IMR-90 (cell line): ENCODE measurements around the gene CACNA1G. TPM values are rescaled to one million over a fixed set of nuclear protein-coding genes. Genes with fewer than 3 reads are reported as not detected.
A peak's percentile ranks its signal among the peaks of the same experiment; 100 is the strongest.

Experiments
- ATAC-seq: fragments of 200-7000 bp; cut with Tn5 transposase; 2 replicates; pipeline ENCODE4 v1.9.1; 2020; ENCODE audit warnings: low read depth, mild to moderate bottlenecking, moderate library complexity
- BruUV-seq: library from RNA; stranded (reverse); fragments of 400-500 nt; replicated peaks from 2 replicates; lab custom pipeline; 2021; lab: Mats Ljungman, UMichigan
- CTCF ChIA-PET: fragments of 300-600 bp; formaldehyde crosslinking; extraction: SDS; loops from one replicate; lab custom pipeline; 2021; ENCODE audit warnings: antibody characterized with exemption; lab: Yijun Ruan, JAX
- POLR2A ChIA-PET: fragments of 300-600 bp; sonication (Branson Sonifier 250); formaldehyde crosslinking; loops from one replicate; lab custom pipeline; 2022; ENCODE audit warnings: antibody characterized with exemption; ENCODE audit not compliant: unreplicated experiment; lab: Charles Lee
- DNase-seq: peaks from one replicate; pipeline ENCODE4 v3.0.0; 2013
- H2AFZ ChIP-seq: replicated peaks from 2 replicates; pipeline ENCODE3; 2013; ENCODE audit warnings: low read length, mild to moderate bottlenecking; ENCODE audit not compliant: poor library complexity
- H2AK5ac ChIP-seq: 2 replicates; pipeline ENCODE4 v1.6.1; 2013; ENCODE audit warnings: low read depth, low read length, inconsistent platforms
- H2AK9ac ChIP-seq: replicated peaks from 2 replicates; pipeline ENCODE3; 2013; ENCODE audit warnings: mild to moderate bottlenecking, low read depth, low read length, moderate library complexity; ENCODE audit not compliant: poor library complexity
- H2BK120ac ChIP-seq: 2 replicates; pipeline ENCODE4 v1.6.1; 2013; ENCODE audit warnings: low read depth, low read length, inconsistent platforms
- H2BK15ac ChIP-seq: 3 replicates; pipeline ENCODE4 v1.6.1; 2013; ENCODE audit warnings: low read depth, low read length, inconsistent platforms
- H2BK20ac ChIP-seq: 2 replicates; pipeline ENCODE4 v1.6.1; 2013; ENCODE audit warnings: low read depth, mild to moderate bottlenecking, inconsistent platforms, low read length, moderate library complexity
- H2BK5ac ChIP-seq: 2 replicates; pipeline ENCODE4 v1.6.1; 2013; ENCODE audit warnings: mild to moderate bottlenecking, low read depth, low read length, inconsistent platforms; ENCODE audit not compliant: poor library complexity, severe bottlenecking
- H3K14ac ChIP-seq: replicated peaks from 2 replicates; pipeline ENCODE4 v1.6.1; 2013; ENCODE audit warnings: low read depth, low read length, inconsistent platforms
- H3K18ac ChIP-seq: 2 replicates; pipeline ENCODE4 v1.6.1; 2013; ENCODE audit warnings: low read depth, low read length, control low read depth
- H3K23ac ChIP-seq: 2 replicates; pipeline ENCODE4 v1.6.1; 2013; ENCODE audit warnings: low read depth, low read length, inconsistent platforms
- H3K27ac ChIP-seq: 2 replicates; pipeline ENCODE4 v1.5.1; 2013; ENCODE audit warnings: mild to moderate bottlenecking, control low read depth, low read length; ENCODE audit not compliant: insufficient read depth
- H3K27me3 ChIP-seq: 2 replicates; pipeline ENCODE4 v1.6.1; 2013; ENCODE audit warnings: low read length; ENCODE audit not compliant: control insufficient read depth, insufficient read depth
- H3K36me3 ChIP-seq: 2 replicates; pipeline ENCODE4 v1.6.1; 2013; ENCODE audit warnings: low read length, mixed read lengths; ENCODE audit not compliant: control insufficient read depth, insufficient read depth
- H3K4ac ChIP-seq: 2 replicates; pipeline ENCODE4 v1.6.1; 2013; ENCODE audit warnings: low read depth, low read length, inconsistent platforms
- H3K4me1 ChIP-seq: 2 replicates; pipeline ENCODE4 v1.6.1; 2013; ENCODE audit warnings: low read length, mixed read lengths; ENCODE audit not compliant: control insufficient read depth, insufficient read depth
- H3K4me2 ChIP-seq: 2 replicates; pipeline ENCODE4 v1.6.1; 2013; ENCODE audit warnings: low read depth, mild to moderate bottlenecking, control low read depth, low read length, moderate library complexity
- H3K4me3 ChIP-seq: 2 replicates; pipeline ENCODE4 v1.5.1; 2013; ENCODE audit warnings: low read depth, mild to moderate bottlenecking, control low read depth, low read length, moderate library complexity; ENCODE audit not compliant: insufficient read depth
- H3K56ac ChIP-seq: 2 replicates; pipeline ENCODE4 v1.6.1; 2013; ENCODE audit warnings: low read length, inconsistent platforms; ENCODE audit not compliant: insufficient read depth; ENCODE audit errors: extremely low read depth
- H3K79me1 ChIP-seq, 2 experiments: 2 replicates each; pipeline ENCODE4 v1.6.1; 2013; ENCODE audit warnings: low read length in 2 of 2, inconsistent platforms in 1 of 2, low read depth in 1 of 2
- H3K9ac ChIP-seq: 2 replicates; pipeline ENCODE4 v1.6.1; 2013; ENCODE audit warnings: low read depth, low read length, control low read depth
- H3K9me1 ChIP-seq: 2 replicates; pipeline ENCODE4 v1.6.1; 2013; ENCODE audit warnings: low read length, inconsistent platforms; ENCODE audit not compliant: insufficient read depth
- H3K9me3 ChIP-seq: 2 replicates; pipeline ENCODE4 v1.6.1; 2013; ENCODE audit warnings: low read length; ENCODE audit not compliant: control insufficient read depth, insufficient read depth
- H4K20me1 ChIP-seq: 2 replicates; pipeline ENCODE4 v1.6.1; 2013; ENCODE audit warnings: low read length, inconsistent platforms; ENCODE audit not compliant: insufficient read depth
- H4K5ac ChIP-seq: 2 replicates; pipeline ENCODE4 v1.6.1; 2013; ENCODE audit warnings: mild to moderate bottlenecking, low read depth, low read length, control low read depth
- H4K8ac ChIP-seq, 2 experiments: 2 replicates each; pipeline ENCODE4 v1.6.1; 2013; ENCODE audit warnings: low read depth in 2 of 2, low read length in 2 of 2, control low read depth in 1 of 2, inconsistent platforms in 1 of 2
- H4K91ac ChIP-seq: 2 replicates; pipeline ENCODE4 v1.6.1; 2013; ENCODE audit warnings: low read depth, low read length, inconsistent platforms; ENCODE audit not compliant: insufficient read depth
- CHD1 ChIP-seq: IDR thresholded peaks from 2 replicates; pipeline ENCODE4 v1.6.1; 2012; ENCODE audit warnings: low read depth, low read length, improper control_type of control experiment
- CTCF ChIP-seq: conservative IDR thresholded peaks from 2 replicates; pipeline ENCODE4 v1.5.1; 2012; ENCODE audit warnings: mild to moderate bottlenecking, low read depth, low read length, improper control_type of control experiment
- RAD21 ChIP-seq: IDR thresholded peaks from 2 replicates; pipeline ENCODE4 v1.6.1; 2012; ENCODE audit warnings: low read length, improper control_type of control experiment
- WGBS, 2 experiments: methylation state at CpG; one replicate each; pipeline versions ENCODE4 v1.1.5 to v1.1.7; 2013; ENCODE audit warnings: missing lambda C conversion rate in 2 of 2; ENCODE audit not compliant: insufficient read length in 1 of 2; ENCODE audit errors: extremely low coverage in 2 of 2; 5-methylcytosine and 5-hydroxymethylcytosine counted together
- dilution Hi-C: fragments of 300-500 bp; cut with HindIII; formaldehyde crosslinking; loops from one replicate; pipeline ENCODE4 v1.14.3; 2018; ENCODE audit warnings: low sequenced_read_pairs; ENCODE audit not compliant: unreplicated experiment
- in situ Hi-C: fragments of 300-500 bp; cut with MboI; formaldehyde crosslinking; loops from 3 replicates; pipeline ENCODE4 v1.14.3; 2019; ENCODE audit warnings: low sequenced_read_pairs, inconsistent platforms, mixed read lengths
- intact Hi-C: fragments of 100-400 bp; cut with micrococcal nuclease; formaldehyde crosslinking; loops from 2 replicates; pipeline ENCODE4 v1.10.0; 2022
- polyA plus RNA-seq, 3 experiments: library from polyadenylated mRNA; depleted of rRNA; stranded (reverse); fragments of >200 nt; gene quantifications; 2 replicates each; pipeline ENCODE4 v1.2.3, GENCODE V29; 2012; ENCODE audit warnings: low replicate concordance in 1 of 3
- total RNA-seq: library from RNA; depleted of rRNA; stranded (reverse); fragments of >200 nt; gene quantifications from 2 replicates; pipeline ENCODE4 v1.2.3, GENCODE V29; 2012

CACNA1G gene
- total and polyA plus RNA-seq, 2 of the 4 experiments (the other 2 are of a cell fraction), result under 0.01 to 0.03 TPM

- no peak for ATAC-seq
- Histone ChIP-seq H3K18ac (no peak overlapping the region), H3K9me1 (no peaks in the 10 kb centered on the region), H3K14ac (no peak overlapping the region), H3K4me2 (no peak overlapping the region), H2AK9ac (no peak overlapping the region), H3K27ac (no peak overlapping the region), H2AFZ (peak overlapping the region; percentile 56), H4K5ac (no peak overlapping the region), H3K27me3 (peaks cover 37% of the 10 kb centered on the region; the same call in 1 of the 2 replicates), H4K20me1 (no peaks in the 10 kb centered on the region), H3K9ac (no peak overlapping the region), H3K36me3 (no peaks in the 10 kb centered on the region), H3K9me3 (no peaks in the 10 kb centered on the region), H3K4me1 (no peaks in the 10 kb centered on the region), H3K56ac (no peak overlapping the region), H3K4me3 (no peak overlapping the region), H4K91ac (no peak overlapping the region), H2BK15ac (no peak overlapping the region), H3K4ac (no peak overlapping the region), H2AK5ac (no peak overlapping the region), H2BK5ac (no peak overlapping the region), H3K79me1 (no peaks in the 10 kb centered on the region), H3K23ac (no peak overlapping the region), H4K8ac (no peak overlapping the region), H2BK120ac (no peak overlapping the region), H2BK20ac (no peak overlapping the region)
- DNase-seq, result no peak
- in situ Hi-C loops, result no loop called here
- intact Hi-C loops, result no loop called here
- dilution Hi-C loops, result no loop called here
- 69% methylated on average over 9 of the region's 34 CpGs; no CpG with 5 or more reads in 1 of the 2 experiments for WGBS, 2 experiments
- no TSS peak for BruUV-seq
- TF ChIP-seq CHD1 (no peak), RAD21 (peak; percentile 20; the same call in 1 of the 2 replicates), CTCF (peak; percentile 34; the same call in 1 of the 2 replicates)
- CTCF ChIA-PET, result no interaction called here
- POLR2A ChIA-PET, result no interaction called here
These were observed 35.9 kb downstream of the CACNA1G start for GRCh38 chr17:50596191-50597037.
